T-helper 17 cell (primary cell): Measurements from ENCODE around the gene RMRP. TPM values are rescaled to one million over a fixed set of nuclear protein-coding genes. Genes with fewer than 3 reads are reported as not detected.
"Not testable (repeated sequence)": the region's sequence is repeated elsewhere in the genome, so short reads cannot be mapped to it uniquely, and the experiment has no call there.

Experiments
- ATAC-seq: fragments of 150-1000 bp; cut with Tn5 transposase; 2 replicates; pipeline ENCODE4 v1.10.0; 2021; ENCODE audit warnings: mild to moderate bottlenecking, moderate library complexity
- DNase-seq, 3 donors: peaks; one replicate each; pipeline versions ENCODE4 v3.0.0 to v3.0.0-alpha.2; 2020 to 2021
- H3K9me3 ChIP-seq: one replicate; pipeline ENCODE4 v1.7.0; 2013; ENCODE audit warnings: low read length, mild to moderate bottlenecking; ENCODE audit not compliant: control insufficient read depth, poor library complexity, severe bottlenecking
- H3K27ac Mint-ChIP-seq: one replicate; pipeline ENCODE4 v1.8.0; 2022; ENCODE audit warnings: mild to moderate bottlenecking, moderate library complexity, mixed read lengths
- H3K27me3 Mint-ChIP-seq: one replicate; pipeline ENCODE4 v1.8.0; 2022; ENCODE audit warnings: mixed read lengths
- H3K36me3 Mint-ChIP-seq: one replicate; pipeline ENCODE4 v1.8.0; 2022; ENCODE audit warnings: low read depth, mixed read lengths
- H3K4me1 Mint-ChIP-seq: one replicate; pipeline ENCODE4 v1.8.0; 2022; ENCODE audit warnings: mild to moderate bottlenecking, mixed read lengths
- H3K4me3 Mint-ChIP-seq: one replicate; pipeline ENCODE4 v1.8.0; 2022; ENCODE audit warnings: mild to moderate bottlenecking, moderate library complexity, mixed read lengths
- total RNA-seq, 4 donors: library from RNA in 2 of 4; stranded (reverse) in 2 of 4; gene quantifications; one replicate each; pipeline ENCODE4 v1.2.3 and lab custom pipeline; 2022 to 2026

RMRP gene
- total RNA-seq, 2 donors from 2014 or later: 7,466 to 10,512 TPM

DNA sequence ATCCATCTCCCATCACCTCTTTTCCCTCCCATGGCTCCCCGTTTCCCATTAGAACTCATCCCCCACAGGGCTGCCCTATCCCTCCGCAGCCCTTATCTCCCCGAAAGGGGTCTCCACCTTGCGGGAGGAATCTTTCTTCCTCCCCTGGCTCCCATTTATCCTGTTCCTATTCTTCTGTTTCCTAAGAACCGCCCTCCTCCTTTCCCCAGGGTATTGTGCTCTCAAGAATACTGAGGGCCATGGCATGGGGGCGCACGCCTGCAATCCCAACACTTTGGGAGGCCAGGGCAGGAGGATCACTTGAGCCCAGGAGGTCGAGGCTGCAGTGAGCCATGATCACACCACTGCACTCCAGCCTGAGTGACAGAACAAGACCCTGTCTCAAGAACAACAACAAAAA lies 40.3 kb downstream of the RMRP start:
- ATAC-seq: no peak

GRCh38 chr9:35616681-35617459 lies 40.9 kb downstream of the RMRP start:
- peaks cover 52% of the 10 kb centered on the region for H3K4me1 Mint-ChIP-seq
- peak; percentile 76 for ATAC-seq
- H3K27ac Mint-ChIP-seq: peak overlapping the region; percentile 94
- peak; percentile 36 to 53 (median 52) for DNase-seq
- no peaks in the 10 kb centered on the region for H3K9me3 ChIP-seq
- H3K27me3 Mint-ChIP-seq: no peaks in the 10 kb centered on the region
- peaks cover 2% of the 10 kb centered on the region for H3K36me3 Mint-ChIP-seq
- H3K4me3 Mint-ChIP-seq: peak overlapping the region; percentile 92

More for the DNA sequence above, 40.3 kb downstream of the RMRP start:
- no peaks in the 10 kb centered on the region for H3K27me3 Mint-ChIP-seq
- H3K4me1 Mint-ChIP-seq: peaks cover 52% of the 10 kb centered on the region
- peak overlapping the region; percentile 94 for H3K27ac Mint-ChIP-seq
- no peak for DNase-seq
- H3K4me3 Mint-ChIP-seq: peak overlapping the region; percentile 92
- peaks cover 2% of the 10 kb centered on the region for H3K36me3 Mint-ChIP-seq
- no peaks in the 10 kb centered on the region for H3K9me3 ChIP-seq

GRCh38 chr9:35615981-35616680 lies 41.7 kb downstream of the RMRP start:
- no peaks in the 10 kb centered on the region for H3K27me3 Mint-ChIP-seq
- no peaks in the 10 kb centered on the region for H3K9me3 ChIP-seq
- H3K36me3 Mint-ChIP-seq: peaks cover 2% of the 10 kb centered on the region
- DNase-seq (no peak), ATAC-seq (no peak)
- H3K4me3 Mint-ChIP-seq: peak overlapping the region; percentile 92
- H3K27ac Mint-ChIP-seq: peak overlapping the region; percentile 94
- H3K4me1 Mint-ChIP-seq: peaks cover 57% of the 10 kb centered on the region

- no peak for DNase-seq
Measured at GRCh38 chr9:35612843-35613242, 45.0 kb downstream of the RMRP start.

DNA sequence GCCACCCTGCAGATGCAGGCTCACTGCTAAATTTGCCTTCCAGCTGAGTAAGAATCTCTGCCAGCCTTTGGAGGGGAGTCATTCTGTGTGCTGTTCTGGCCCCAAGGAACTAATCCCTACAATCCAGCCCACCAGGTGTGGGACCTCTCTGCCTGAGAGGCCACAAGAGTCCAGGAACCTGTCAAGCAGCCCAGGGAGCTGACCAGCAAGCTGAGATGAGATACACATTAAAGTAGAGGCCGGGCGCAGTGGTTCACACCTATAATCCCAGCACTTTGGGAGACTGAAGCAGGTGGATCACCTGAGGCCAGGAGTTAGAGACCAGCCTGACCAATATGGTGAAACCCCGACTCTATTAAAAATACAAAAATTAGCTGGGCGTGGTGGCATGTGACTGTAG lies 45.8 kb downstream of the RMRP start:
- H3K4me1 Mint-ChIP-seq: peaks cover 43% of the 10 kb centered on the region
- H3K4me3 Mint-ChIP-seq, H3K27me3 Mint-ChIP-seq, H3K9me3 ChIP-seq, H3K27ac Mint-ChIP-seq, ATAC-seq, DNase-seq, H3K36me3 Mint-ChIP-seq: not testable (repeated sequence)

More at GRCh38 chr9:35612843-35613242, 45.0 kb downstream of the RMRP start:
- peaks cover 43% of the 10 kb centered on the region for H3K4me1 Mint-ChIP-seq
- no peaks in the 10 kb centered on the region for H3K9me3 ChIP-seq
- H3K36me3 Mint-ChIP-seq: peaks cover 2% of the 10 kb centered on the region
- ATAC-seq: no peak
- no peak overlapping the region for H3K4me3 Mint-ChIP-seq
- no peaks in the 10 kb centered on the region for H3K27me3 Mint-ChIP-seq
- no peak overlapping the region for H3K27ac Mint-ChIP-seq

- no peaks in the 10 kb centered on the region for H3K27me3 Mint-ChIP-seq
- no peak overlapping the region for H3K4me3 Mint-ChIP-seq
- peak overlapping the region; percentile 29 for H3K27ac Mint-ChIP-seq
- H3K4me1 Mint-ChIP-seq: peaks cover 42% of the 10 kb centered on the region
- peaks cover 4% of the 10 kb centered on the region for H3K36me3 Mint-ChIP-seq
- H3K9me3 ChIP-seq: no peaks in the 10 kb centered on the region
- DNase-seq (peak in 2 of 3 donors; percentile 32 to 34), ATAC-seq (peak; percentile 94)
Measured at GRCh38 chr9:35611230-35611797, 46.5 kb downstream of the RMRP start.

DNA sequence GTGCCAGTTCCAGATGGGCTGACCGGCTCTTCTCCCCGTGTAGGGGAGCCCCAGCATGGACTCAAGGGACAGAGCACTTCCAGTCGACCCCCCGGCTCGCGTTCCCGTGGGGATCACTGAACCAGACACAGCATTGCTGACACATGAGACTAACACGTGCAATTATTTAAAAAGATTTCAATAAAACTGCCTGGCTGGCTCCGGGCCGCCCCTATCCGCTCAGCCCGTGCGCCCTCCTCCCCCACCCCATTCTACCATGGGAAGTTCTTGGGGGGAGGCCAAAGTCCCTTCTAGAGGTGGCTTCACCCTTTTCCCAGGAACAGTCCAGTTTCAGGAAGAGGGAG lies 48.0 kb downstream of the RMRP start:
- ATAC-seq (no peak), DNase-seq (no peak)
- peaks cover 4% of the 10 kb centered on the region for H3K36me3 Mint-ChIP-seq
- no peaks in the 10 kb centered on the region for H3K27me3 Mint-ChIP-seq
- H3K4me1 Mint-ChIP-seq: peaks cover 37% of the 10 kb centered on the region
- no peaks in the 10 kb centered on the region for H3K9me3 ChIP-seq
- H3K27ac Mint-ChIP-seq: no peak overlapping the region
- H3K4me3 Mint-ChIP-seq: no peak overlapping the region

- ATAC-seq: no peak
- DNase-seq: no peak
Measured at GRCh38 chr9:35609001-35609819, 48.6 kb downstream of the RMRP start.

DNA sequence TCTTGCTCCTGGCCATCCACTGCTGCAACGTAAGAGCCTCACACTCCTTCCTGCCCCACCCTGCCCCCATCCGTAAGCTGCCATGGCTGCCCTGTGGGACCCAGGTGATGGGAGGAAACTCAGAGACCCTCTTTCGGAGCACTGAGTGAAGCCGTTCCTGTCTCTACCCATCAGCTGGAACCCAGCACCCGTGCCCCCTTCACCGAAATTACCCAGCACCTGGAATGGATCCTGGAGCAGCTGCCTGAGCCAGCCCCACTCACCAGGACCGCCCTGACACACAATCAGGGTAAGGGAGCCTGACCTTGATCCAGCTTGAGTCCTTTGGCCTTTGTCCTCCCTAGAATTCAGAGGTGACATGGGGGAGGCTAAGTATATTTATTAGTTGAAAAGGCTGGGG lies 49.6 kb downstream of the RMRP start:
- H3K4me3 Mint-ChIP-seq: no peak overlapping the region
- ATAC-seq: no peak
- no peak overlapping the region for H3K27ac Mint-ChIP-seq

More at GRCh38 chr9:35609001-35609819, 48.6 kb downstream of the RMRP start:
- no peaks in the 10 kb centered on the region for H3K27me3 Mint-ChIP-seq
- H3K9me3 ChIP-seq: no peaks in the 10 kb centered on the region
- no peak overlapping the region for H3K4me3 Mint-ChIP-seq
- H3K4me1 Mint-ChIP-seq: peaks cover 37% of the 10 kb centered on the region
- H3K27ac Mint-ChIP-seq: no peak overlapping the region
- peaks cover 5% of the 10 kb centered on the region for H3K36me3 Mint-ChIP-seq

More for the DNA sequence above, 49.6 kb downstream of the RMRP start:
- no peaks in the 10 kb centered on the region for H3K9me3 ChIP-seq
- no peak for DNase-seq
- H3K36me3 Mint-ChIP-seq: peaks cover 5% of the 10 kb centered on the region
- H3K4me1 Mint-ChIP-seq: peaks cover 40% of the 10 kb centered on the region
- H3K27me3 Mint-ChIP-seq: no peaks in the 10 kb centered on the region

Other genes starting within 250 kb of the RMRP start
- under 1 TPM; 0.18 to 0.75 TPM for gene RUSC2, start 167.9 kb downstream of the RMRP start, total RNA-seq
- 10 to 100 TPM; 31.7 to 31.9 TPM for gene TESK1, start 52.8 kb downstream of the RMRP start, total RNA-seq
- gene CD72, start 39.6 kb downstream of the RMRP start, total RNA-seq: 1 to 10 TPM; 3.5 to 8.1 TPM
- gene SIT1, start 7.1 kb downstream of the RMRP start, total RNA-seq: 10 to 100 TPM; 33.9 to 48.9 TPM
- 10 to 100 TPM; 27.7 to 35.2 TPM for gene CCDC107, start 273 bp upstream of the RMRP start, total RNA-seq
- 1 to 10 TPM; 1.6 to 3.1 TPM for gene ARHGEF39, start 7.2 kb upstream of the RMRP start, total RNA-seq
- gene CA9, start 15.9 kb upstream of the RMRP start, total RNA-seq: not detected
- gene TPM2, start 31.9 kb upstream of the RMRP start, total RNA-seq: 10 to 100 TPM; 29.2 to 33.9 TPM
- 100 to 1,000 TPM; 259 to 617 TPM for gene TLN1, start 74.2 kb upstream of the RMRP start, total RNA-seq
- 10 to 100 TPM; 16.0 to 16.5 TPM for gene CREB3, start 74.6 kb upstream of the RMRP start, total RNA-seq
- 10 to 100 TPM; 28.6 to 28.7 TPM for gene GBA2, start 91.2 kb upstream of the RMRP start, total RNA-seq
- gene RGP1, start 91.3 kb upstream of the RMRP start, total RNA-seq: 10 to 100 TPM; 25.5 to 26.5 TPM
- not detected for gene MSMP, start 96.3 kb upstream of the RMRP start, total RNA-seq
- gene NPR2, start 133.6 kb upstream of the RMRP start, total RNA-seq: 1 to 10 TPM; 3.8 to 4.0 TPM
- gene SPAG8, start 154.2 kb upstream of the RMRP start, total RNA-seq: under 1 TPM; 0.81 to 0.97 TPM
- 10 to 100 TPM; 15.0 to 20.5 TPM for gene HINT2, start 157.0 kb upstream of the RMRP start, total RNA-seq
- gene FAM221B, start 170.7 kb upstream of the RMRP start, total RNA-seq: not detected
- gene TMEM8B, start 171.2 kb upstream of the RMRP start, total RNA-seq: 1 to 10 TPM; 4.5 to 7.1 TPM
- not detected for gene OR13J1, start 212.4 kb upstream of the RMRP start, total RNA-seq
- gene HRCT1, start 248.2 kb upstream of the RMRP start, total RNA-seq: not detected